Measurements from ENCODE around the gene FBXL13. TPM values are rescaled to one million over a fixed set of nuclear protein-coding genes. Genes with fewer than 3 reads are reported as not detected.
"Not testable (repeated sequence)": the region's sequence is repeated elsewhere in the genome, so short reads cannot be mapped to it uniquely, and the experiment has no call there.

The FBXL13 gene
- polyA plus RNA-seq, 1 experiment: 0.20 TPM

DNA sequence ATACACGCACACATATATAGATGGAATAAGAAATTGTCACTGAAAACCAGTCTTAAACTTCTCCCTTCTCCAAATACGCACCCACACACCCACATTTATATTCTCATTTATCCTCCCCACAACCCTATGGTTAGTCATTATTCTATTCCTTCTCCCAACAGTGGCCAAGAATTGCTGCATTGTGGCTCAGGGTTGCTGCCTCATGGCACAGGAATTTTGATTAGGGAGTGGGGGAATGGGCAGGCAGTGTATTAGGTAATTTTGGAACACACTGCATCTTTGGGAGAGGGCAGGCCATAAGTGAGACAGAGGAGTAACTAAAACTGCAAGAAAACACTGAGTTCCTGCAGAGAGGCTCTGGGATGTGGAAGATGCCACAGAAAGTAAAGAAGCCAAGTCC lies 38.6 kb upstream of the FBXL13 start:
- H3K36me3 ChIP-seq (ENCODE audit: control insufficient read depth, insufficient read depth, low read length): no peaks in the 10 kb centered on the region
- ChIA-PET CTCF (interaction anchor here (1.5 kb wide), 1 partner anchor 19 kb away, joined by 3 read pairs; no protein-coding TSS in a partner anchor), POLR2A (no interaction called here)
- H3K4me3 ChIP-seq (ENCODE audit: low read depth, low read length): no peak overlapping the region
- peak; percentile 84 for DNase-seq (ENCODE audit: low read depth)
- no peaks in the 10 kb centered on the region for H3K27me3 ChIP-seq (ENCODE audit: control insufficient read depth, insufficient read depth, low read length)
- TF ChIP-seq, protein P1, sequence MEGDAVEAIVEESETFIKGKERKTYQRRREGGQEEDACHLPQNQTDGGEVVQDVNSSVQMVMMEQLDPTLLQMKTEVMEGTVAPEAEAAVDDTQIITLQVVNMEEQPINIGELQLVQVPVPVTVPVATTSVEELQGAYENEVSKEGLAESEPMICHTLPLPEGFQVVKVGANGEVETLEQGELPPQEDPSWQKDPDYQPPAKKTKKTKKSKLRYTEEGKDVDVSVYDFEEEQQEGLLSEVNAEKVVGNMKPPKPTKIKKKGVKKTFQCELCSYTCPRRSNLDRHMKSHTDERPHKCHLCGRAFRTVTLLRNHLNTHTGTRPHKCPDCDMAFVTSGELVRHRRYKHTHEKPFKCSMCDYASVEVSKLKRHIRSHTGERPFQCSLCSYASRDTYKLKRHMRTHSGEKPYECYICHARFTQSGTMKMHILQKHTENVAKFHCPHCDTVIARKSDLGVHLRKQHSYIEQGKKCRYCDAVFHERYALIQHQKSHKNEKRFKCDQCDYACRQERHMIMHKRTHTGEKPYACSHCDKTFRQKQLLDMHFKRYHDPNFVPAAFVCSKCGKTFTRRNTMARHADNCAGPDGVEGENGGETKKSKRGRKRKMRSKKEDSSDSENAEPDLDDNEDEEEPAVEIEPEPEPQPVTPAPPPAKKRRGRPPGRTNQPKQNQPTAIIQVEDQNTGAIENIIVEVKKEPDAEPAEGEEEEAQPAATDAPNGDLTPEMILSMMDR (IDR thresholded peaks at IDR 0.05; ENCODE audit: insufficient read depth, low read depth, low read length): no peak

DNA sequence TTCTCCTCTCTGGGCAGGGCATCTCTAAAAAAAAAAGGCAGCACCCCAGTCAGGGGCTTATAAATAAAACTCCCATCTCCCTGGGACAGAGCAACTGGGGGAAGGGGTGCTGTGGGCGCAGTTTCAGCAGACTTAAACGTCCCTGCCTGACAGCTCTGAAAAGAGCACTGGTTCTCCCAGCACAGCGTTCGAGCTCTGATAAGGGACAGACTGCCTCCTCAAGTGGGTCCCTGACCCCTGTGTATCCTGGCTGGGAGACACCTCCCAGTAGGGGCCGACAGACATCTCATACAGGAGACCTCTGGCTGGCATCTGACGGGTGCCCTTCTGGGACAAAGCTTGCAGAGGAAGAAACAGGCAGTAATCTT lies 32.1 kb upstream of the FBXL13 start:
- DNase-seq (ENCODE audit: low read depth); H3K4me3 ChIP-seq (ENCODE audit: low read depth, low read length); H3K27me3 ChIP-seq (ENCODE audit: control insufficient read depth, insufficient read depth, low read length); H3K36me3 ChIP-seq (ENCODE audit: control insufficient read depth, insufficient read depth, low read length): not testable (repeated sequence)
- ChIA-PET POLR2A (interaction anchor here (0.6 kb wide), 1 partner anchor 15 kb away, joined by 3 read pairs; no protein-coding TSS in a partner anchor), CTCF (interaction anchor here (1.6 to 1.7 kb wide), 2 partner anchors 10 to 16 kb away, joined by 3 to 7 read pairs; no protein-coding TSS in a partner anchor)

DNA sequence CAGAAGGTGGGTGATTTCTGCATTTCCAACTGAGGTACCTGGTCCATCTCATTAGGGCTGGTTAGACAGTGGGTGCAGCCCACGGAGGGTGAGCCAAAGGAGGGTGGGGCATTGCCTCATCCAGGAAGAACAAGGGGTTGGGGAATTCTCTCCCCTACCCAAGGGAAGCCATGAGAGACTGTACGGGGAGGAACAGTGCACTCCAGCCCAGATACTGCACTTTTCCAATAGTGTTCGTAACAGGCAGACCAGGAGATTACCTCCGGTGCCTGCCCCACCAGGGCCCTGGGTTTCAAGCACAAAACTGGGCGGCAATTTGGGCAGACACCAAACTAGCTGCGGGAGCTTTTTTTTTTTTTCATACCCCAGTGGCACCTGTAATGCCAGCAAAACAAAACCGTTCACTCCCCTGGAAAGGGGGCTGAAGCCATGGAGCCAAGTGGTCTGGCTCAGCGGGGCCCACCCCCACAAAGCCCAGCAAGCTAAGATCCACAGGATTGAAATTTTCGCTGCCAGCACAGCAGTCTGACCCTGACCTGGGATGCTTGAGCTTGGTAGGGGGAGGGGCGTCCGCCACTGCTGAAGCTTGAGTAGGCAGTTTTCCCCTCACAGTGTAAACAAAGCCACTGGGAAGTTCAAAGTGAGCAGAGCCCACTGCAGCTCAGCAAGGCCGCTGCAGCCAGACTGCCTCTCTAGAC lies 31.6 kb upstream of the FBXL13 start:
- ChIA-PET CTCF (interaction anchor here (1.6 to 1.7 kb wide), 2 partner anchors 10 to 15 kb away, joined by 3 to 7 read pairs; no protein-coding TSS in a partner anchor), POLR2A (no interaction called here)
- H3K27me3 ChIP-seq (ENCODE audit: control insufficient read depth, insufficient read depth, low read length): no peaks in the 10 kb centered on the region
- H3K36me3 ChIP-seq (ENCODE audit: control insufficient read depth, insufficient read depth, low read length): peaks cover 2% of the 10 kb centered on the region; the same call in 1 of the 2 replicates
- DNase-seq (ENCODE audit: low read depth): no peak
- TF ChIP-seq, protein P1 (IDR thresholded peaks at IDR 0.05; ENCODE audit: insufficient read depth, low read depth, low read length): no peak
- H3K4me3 ChIP-seq (ENCODE audit: low read depth, low read length): no peak overlapping the region

DNA sequence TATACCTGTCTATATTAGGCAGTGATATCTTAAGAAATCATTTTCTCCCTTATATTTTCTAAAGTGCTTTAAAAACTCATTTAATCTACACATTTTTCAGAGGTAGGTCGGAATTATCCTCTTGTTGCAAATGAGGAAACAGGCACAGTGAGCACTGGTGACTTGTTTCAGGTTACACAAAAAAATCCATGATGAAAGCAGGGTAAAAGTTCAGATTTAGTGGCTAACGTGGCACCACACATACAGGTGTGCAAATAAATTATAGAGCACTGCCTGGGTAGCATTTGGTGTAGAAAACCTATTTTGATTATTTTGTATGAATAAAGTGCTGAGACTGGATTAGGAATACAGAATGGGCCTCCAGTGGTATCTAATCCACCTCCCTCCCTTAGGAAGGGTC lies 26.9 kb upstream of the FBXL13 start:
- H3K36me3 ChIP-seq (ENCODE audit: control insufficient read depth, insufficient read depth, low read length): peaks cover 2% of the 10 kb centered on the region
- ChIA-PET CTCF (interaction anchor here (0.9 kb wide), 1 partner anchor 250 kb away, joined by 3 read pairs; no protein-coding TSS in a partner anchor), POLR2A (no interaction called here)
- H3K4me3 ChIP-seq (ENCODE audit: low read depth, low read length): no peak overlapping the region
- no peak for DNase-seq (ENCODE audit: low read depth)
- TF ChIP-seq, protein P1 (IDR thresholded peaks at IDR 0.05; ENCODE audit: insufficient read depth, low read depth, low read length): no peak
- H3K27me3 ChIP-seq (ENCODE audit: control insufficient read depth, insufficient read depth, low read length): no peaks in the 10 kb centered on the region

DNA sequence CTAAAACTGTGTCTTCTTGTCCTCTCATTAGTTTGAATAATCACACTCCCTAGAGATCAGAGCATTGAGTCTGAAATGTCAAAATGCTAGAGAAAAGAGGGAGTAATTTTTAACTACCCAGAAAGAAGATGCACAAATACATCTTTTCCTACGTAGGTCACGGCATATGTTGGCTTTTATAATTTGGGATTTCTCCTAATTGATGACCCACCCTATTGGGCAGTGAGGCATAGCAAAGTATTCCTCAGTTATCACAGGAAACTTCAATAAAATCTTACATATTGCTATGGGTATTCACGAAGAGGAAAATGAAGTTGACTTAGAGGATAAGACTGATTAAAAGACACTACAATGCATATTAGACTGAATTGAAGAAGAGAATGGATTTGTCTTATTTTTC lies 25.8 kb upstream of the FBXL13 start:
- peaks cover 2% of the 10 kb centered on the region for H3K36me3 ChIP-seq (ENCODE audit: control insufficient read depth, insufficient read depth, low read length)
- CTCF ChIA-PET: interaction anchor here (0.9 kb wide), 1 partner anchor 251 kb away, joined by 3 read pairs; no protein-coding TSS in a partner anchor

More for the DNA sequence above, 25.8 kb upstream of the FBXL13 start:
- DNase-seq (ENCODE audit: low read depth): no peak
- POLR2A ChIA-PET: no interaction called here
- TF ChIP-seq, protein P1 (IDR thresholded peaks at IDR 0.05; ENCODE audit: insufficient read depth, low read depth, low read length): no peak
- Histone ChIP-seq H3K27me3 (ENCODE audit: control insufficient read depth, insufficient read depth, low read length) (no peaks in the 10 kb centered on the region), H3K4me3 (ENCODE audit: low read depth, low read length) (no peak overlapping the region)
